Measurements from ENCODE around the gene ACD.

GRCh38 chr16:67651039-67651438, 9.0 kb downstream of the ACD start:
- no peak for TF ChIP-seq CTCF (IDR thresholded peaks at IDR 0.05)
- TF ChIP-seq POLR2A (IDR thresholded peaks at IDR 0.05), result no peak
